Esophagus muscularis mucosa (tissue), 4 donors: ENCODE data around the gene RNF19B. TPM values are rescaled to one million over a fixed set of nuclear protein-coding genes. Genes with fewer than 3 reads are reported as not detected.

Experiments used
- DNase-seq: peaks from one replicate; pipeline ENCODE4 v3.0.0-alpha.2; 2017; ENCODE audit errors: extremely low spot score
- H3K27ac ChIP-seq, 4 donors: fragments of 200-600 bp; sonication (generic); replicated peaks in 1 of 4; 1 replicate in 3 of 4; 2 replicates in 1 of 4; pipeline ENCODE4 v1.5.1; 2016 to 2019; ENCODE audit warnings: mild to moderate bottlenecking in 1 of 4
- H3K27me3 ChIP-seq, 4 donors: fragments of 200-600 bp; sonication (generic); one replicate each; pipeline versions ENCODE4 v1.5.1 to v1.6.0; 2016 to 2019
- H3K36me3 ChIP-seq, 4 donors: fragments of 200-600 bp; sonication (generic); one replicate each; pipeline ENCODE4 v1.5.1; 2016 to 2019
- H3K4me1 ChIP-seq, 4 donors: fragments of 200-600 bp; sonication (generic); one replicate each; pipeline ENCODE4 v1.5.1; 2016 to 2019
- H3K4me3 ChIP-seq, 4 donors: fragments of 200-600 bp; sonication (generic); 1 replicate in 2 of 4; 2 replicates in 2 of 4; pipeline ENCODE4 v1.5.1; 2016 to 2019; ENCODE audit warnings: mild to moderate bottlenecking in 4 of 4, moderate library complexity in 1 of 4
- H3K9me3 ChIP-seq, 4 donors: fragments of 200-600 bp; sonication (generic); 1 replicate in 3 of 4; 2 replicates in 1 of 4; pipeline ENCODE4 v1.5.1; 2016 to 2019
- EP300 ChIP-seq: sonication (generic); formaldehyde crosslinking; IDR thresholded peaks from one replicate; pipeline ENCODE4 v1.6.1; 2017; ENCODE audit warnings: antibody characterized with exemption
- POLR2A ChIP-seq: fragments of 450-650 bp; IDR thresholded peaks from one replicate; pipeline ENCODE4 v1.6.1; 2017; ENCODE audit warnings: antibody characterized with exemption, moderate library complexity, mild to moderate bottlenecking, low read depth
- POLR2AphosphoS5 ChIP-seq, 2 donors: sonication (generic); formaldehyde crosslinking; IDR thresholded peaks; one replicate each; pipeline ENCODE4 v1.6.1; 2017; ENCODE audit warnings: antibody characterized with exemption in 2 of 2
- WGBS: methylation state at CpG from one replicate; pipeline ENCODE4 v1.1.5; 2018; 5-methylcytosine and 5-hydroxymethylcytosine counted together
- intact Hi-C: fragments of 100-400 bp; cut with DNase I; formaldehyde crosslinking; loops from one replicate; pipeline ENCODE4 v1.15.1; 2023
- total RNA-seq, 4 donors: library from RNA; depleted of rRNA; stranded (reverse); fragments of >200 nt; gene quantifications; one replicate each; pipeline versions ENCODE4 v1.1.0 to v1.2.1, GENCODE V29; 2016
- TF ChIP-seq, protein P1 (sequence below), 3 experiments: fragments of 200-600 bp in 2 of 3; fragments of 450-650 bp in 1 of 3; sonication (generic) in 2 of 3; IDR thresholded peaks; one replicate each; pipeline ENCODE4 v1.5.1; 2017 to 2019; ENCODE audit warnings: antibody characterized with exemption in 3 of 3, mild to moderate bottlenecking in 2 of 3, moderate library complexity in 1 of 3

RNF19B gene
- total RNA-seq, 4 donors from 2014 or later, result 16.2 to 32.3 (median 22.7) TPM

DNA sequence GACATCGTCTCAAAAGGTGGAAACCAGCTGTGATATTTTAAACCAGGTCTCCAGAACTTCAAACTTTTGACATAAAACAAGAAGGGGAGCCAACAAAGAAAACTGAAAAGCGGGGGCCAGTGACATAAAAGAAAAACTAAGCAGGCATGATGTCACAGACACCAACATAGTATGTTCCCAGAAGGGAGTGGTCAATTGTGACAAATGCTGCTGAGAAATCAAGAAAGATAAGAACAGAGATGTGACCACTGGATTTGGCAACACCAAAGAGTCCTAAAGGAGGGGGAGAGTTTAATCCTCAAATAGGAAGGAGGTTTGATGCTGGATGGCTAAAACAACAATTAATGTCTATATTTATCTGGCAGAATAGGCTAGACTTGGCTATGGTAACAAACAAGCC is 2.3 kb upstream of the RNF19B start:
- intact Hi-C loops, result loop anchor here (5.0 kb wide), 1 partner anchor 40 kb away; no protein-coding TSS in a partner anchor
- DNase-seq, result no peak
- WGBS, result 90% methylated on average over 2 of the region's 2 CpGs
- Histone ChIP-seq H3K9me3 (no peaks in the 10 kb centered on the region), H3K27ac (no peak overlapping the region), H3K4me1 (peaks cover 8 to 40% (median 31%) of the 10 kb centered on the region in 4 donors), H3K36me3 (no peaks in the 10 kb centered on the region), H3K4me3 (no peak overlapping the region), H3K27me3 (no peaks in the 10 kb centered on the region)
- TF ChIP-seq EP300, result no peak
- TF ChIP-seq, protein P1, sequence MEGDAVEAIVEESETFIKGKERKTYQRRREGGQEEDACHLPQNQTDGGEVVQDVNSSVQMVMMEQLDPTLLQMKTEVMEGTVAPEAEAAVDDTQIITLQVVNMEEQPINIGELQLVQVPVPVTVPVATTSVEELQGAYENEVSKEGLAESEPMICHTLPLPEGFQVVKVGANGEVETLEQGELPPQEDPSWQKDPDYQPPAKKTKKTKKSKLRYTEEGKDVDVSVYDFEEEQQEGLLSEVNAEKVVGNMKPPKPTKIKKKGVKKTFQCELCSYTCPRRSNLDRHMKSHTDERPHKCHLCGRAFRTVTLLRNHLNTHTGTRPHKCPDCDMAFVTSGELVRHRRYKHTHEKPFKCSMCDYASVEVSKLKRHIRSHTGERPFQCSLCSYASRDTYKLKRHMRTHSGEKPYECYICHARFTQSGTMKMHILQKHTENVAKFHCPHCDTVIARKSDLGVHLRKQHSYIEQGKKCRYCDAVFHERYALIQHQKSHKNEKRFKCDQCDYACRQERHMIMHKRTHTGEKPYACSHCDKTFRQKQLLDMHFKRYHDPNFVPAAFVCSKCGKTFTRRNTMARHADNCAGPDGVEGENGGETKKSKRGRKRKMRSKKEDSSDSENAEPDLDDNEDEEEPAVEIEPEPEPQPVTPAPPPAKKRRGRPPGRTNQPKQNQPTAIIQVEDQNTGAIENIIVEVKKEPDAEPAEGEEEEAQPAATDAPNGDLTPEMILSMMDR (IDR thresholded peaks at IDR 0.05), result no peak

DNA sequence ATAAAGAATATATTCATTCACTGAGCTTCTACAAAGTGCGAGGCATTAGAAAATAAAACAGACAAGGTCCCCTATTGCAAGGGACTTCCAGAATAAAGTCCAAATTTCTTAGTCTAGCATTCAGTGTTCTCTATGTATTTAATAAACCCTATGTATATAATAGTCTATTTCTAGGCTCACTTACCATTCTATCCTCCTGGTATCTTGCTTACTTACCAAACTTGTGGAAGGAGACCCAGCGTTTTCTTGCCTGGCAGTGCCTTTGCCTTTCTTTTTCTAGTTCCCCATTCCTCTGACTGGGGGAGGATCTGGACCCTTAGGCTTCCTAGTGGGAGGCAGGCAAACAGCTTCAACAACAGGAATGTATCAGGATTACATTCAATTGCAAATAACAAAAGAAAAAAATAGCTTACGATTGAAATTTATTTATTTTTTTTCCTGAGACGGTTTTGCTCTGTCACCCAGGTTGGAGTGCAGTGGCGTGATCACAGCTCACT is 690 bp upstream of the RNF19B start:
- intact Hi-C loops, result loop anchor here (5.0 kb wide), 1 partner anchor 42 kb away; no protein-coding TSS in a partner anchor
- H3K4me3 ChIP-seq, result peak overlapping the region; percentile 68 to 93 (median 87)
- no peak for DNase-seq
- H3K36me3 ChIP-seq, result no peaks in the 10 kb centered on the region
- H3K27me3 ChIP-seq, result no peaks in the 10 kb centered on the region
- WGBS, result 70% methylated on average over 5 of the region's 5 CpGs
- peak overlapping the region; percentile 93 to 96 (median 94) for H3K27ac ChIP-seq
- TF ChIP-seq POLR2A (no peak), EP300 (no peak), POLR2AphosphoS5 (IDR thresholded peaks at IDR 0.05) (no peak)
- TF ChIP-seq, protein P1 (IDR thresholded peaks at IDR 0.05), result no peak
- no peaks in the 10 kb centered on the region for H3K9me3 ChIP-seq
- peaks cover 20 to 56% (median 47%) of the 10 kb centered on the region in 4 donors for H3K4me1 ChIP-seq

DNA sequence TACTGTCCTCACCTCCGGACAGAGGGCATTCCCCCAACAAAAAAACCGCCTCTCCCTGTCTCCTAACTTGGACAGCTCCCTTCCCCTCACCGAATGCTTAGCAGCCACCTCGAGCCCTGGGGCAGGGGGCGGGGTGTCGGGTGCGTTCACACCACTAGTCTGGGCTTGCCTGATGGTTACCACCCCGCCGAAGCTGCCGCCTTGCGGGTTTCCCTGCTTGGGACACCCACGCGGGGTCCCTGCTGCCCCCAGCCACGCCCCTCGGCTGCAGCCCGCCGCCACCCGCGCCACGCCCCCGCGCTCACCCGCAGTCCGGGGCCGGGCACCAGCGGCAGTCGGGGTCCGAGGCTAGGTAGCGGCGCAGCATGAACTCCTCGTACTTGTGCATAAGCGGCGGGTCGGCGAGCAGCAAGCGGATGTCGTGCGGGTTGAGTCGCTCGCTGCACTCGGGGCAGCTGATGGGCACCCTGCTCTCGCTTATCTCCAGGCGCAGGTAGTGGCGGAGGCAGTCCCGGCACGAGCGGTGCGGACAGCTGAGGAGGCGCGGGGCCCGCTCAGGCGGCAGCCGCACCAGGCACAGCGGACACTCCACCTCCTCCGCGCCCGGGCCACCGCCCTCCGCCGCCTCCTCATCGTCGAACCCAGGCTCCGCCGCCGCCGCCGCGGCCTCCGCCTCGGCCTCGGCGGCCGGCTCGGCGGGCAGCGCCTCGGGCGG is 706 bp downstream of the RNF19B start:
- 0% methylated on average over 25 of the region's 78 CpGs for WGBS
- peaks cover 0 to under 1% (median 0%) of the 10 kb centered on the region in 4 donors for H3K36me3 ChIP-seq
- no peaks in the 10 kb centered on the region for H3K27me3 ChIP-seq
- intact Hi-C loops, result no loop called here
- peak overlapping the region; percentile 93 to 96 (median 94) for H3K27ac ChIP-seq
- peaks cover 20 to 61% (median 49%) of the 10 kb centered on the region in 4 donors for H3K4me1 ChIP-seq
- no peaks in the 10 kb centered on the region for H3K9me3 ChIP-seq
- DNase-seq, result no peak
- no peak for TF ChIP-seq POLR2A
- TF ChIP-seq POLR2AphosphoS5 (IDR thresholded peaks at IDR 0.05), result peak; percentile 13 to 22
- H3K4me3 ChIP-seq, result peak overlapping the region; percentile 68 to 93 (median 87)

DNA sequence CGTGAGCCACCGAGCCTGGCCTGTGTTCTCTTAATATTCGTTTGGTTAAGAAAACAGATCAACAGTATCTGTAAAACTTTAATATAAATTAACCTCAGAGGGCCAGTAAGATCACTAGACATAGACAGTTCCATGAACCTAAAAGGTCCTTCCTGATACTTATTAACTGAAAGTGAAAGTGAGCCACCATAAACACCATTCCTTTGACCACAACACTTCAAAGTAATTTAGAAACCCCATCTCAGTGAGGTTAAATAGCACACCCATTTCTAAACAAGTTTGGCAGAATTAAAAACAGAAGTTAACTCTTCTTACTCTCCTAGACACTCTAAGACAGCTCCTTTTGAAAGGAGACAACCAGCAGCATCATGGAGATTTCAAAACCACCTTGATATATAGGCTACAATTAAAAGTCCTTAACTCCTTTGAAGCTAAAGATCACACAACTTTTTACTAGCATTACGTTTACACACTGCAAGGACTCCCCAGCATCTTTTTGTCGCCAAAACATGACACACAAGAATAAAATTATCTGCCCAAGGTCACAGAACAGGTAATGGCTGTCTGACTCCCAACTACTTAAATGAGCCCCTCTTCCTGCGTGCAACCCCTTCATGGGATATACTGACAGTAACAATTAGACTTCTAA is 2.2 kb downstream of the RNF19B start:
- Histone ChIP-seq H3K4me3 (peak overlapping the region; percentile 68 to 93 (median 87)), H3K27ac (peak overlapping the region in 3 of 4 donors; percentile 8 to 42 (median 39)), H3K36me3 (peaks cover 0 to 3% (median 0%) of the 10 kb centered on the region in 4 donors), H3K27me3 (no peaks in the 10 kb centered on the region), H3K4me1 (peaks cover 20 to 46% (median 37%) of the 10 kb centered on the region in 4 donors), H3K9me3 (no peaks in the 10 kb centered on the region)
- intact Hi-C loops, result no loop called here
- no peak for DNase-seq
- TF ChIP-seq POLR2A (no peak), EP300 (no peak), POLR2AphosphoS5 (IDR thresholded peaks at IDR 0.05) (no peak)
- TF ChIP-seq, protein P1 (IDR thresholded peaks at IDR 0.05), result no peak
- 59% methylated on average over 6 of the region's 6 CpGs for WGBS

DNA sequence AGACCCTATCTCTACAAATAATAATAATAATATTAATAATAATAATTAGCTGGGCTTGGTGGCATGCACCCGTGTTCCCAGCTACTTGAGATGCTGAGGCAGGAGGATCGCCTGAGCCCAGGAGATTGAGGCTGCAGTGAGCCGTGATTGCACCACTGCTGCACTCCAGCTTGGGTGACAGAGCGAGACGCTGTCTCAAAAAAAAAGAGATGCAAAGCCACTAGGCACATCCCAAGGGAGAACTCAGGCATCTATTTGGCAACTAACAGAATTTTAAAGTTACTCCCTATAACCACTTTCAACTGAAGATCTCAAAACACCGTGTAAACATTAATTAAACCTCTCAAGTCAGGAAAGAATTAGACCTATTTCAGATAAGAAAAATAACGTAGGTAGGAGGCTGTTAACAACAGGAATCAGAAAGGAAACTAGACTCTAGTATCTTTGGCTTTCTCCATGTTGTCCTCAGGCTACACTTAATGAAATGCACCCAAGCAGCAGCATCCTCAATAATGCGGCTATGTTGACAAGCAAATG is 3.7 kb downstream of the RNF19B start:
- Histone ChIP-seq H3K4me1 (peaks cover 20 to 46% (median 37%) of the 10 kb centered on the region in 4 donors), H3K27me3 (no peaks in the 10 kb centered on the region), H3K27ac (no peak overlapping the region), H3K9me3 (no peaks in the 10 kb centered on the region), H3K4me3 (no peak overlapping the region), H3K36me3 (peaks cover 0 to 3% (median 0%) of the 10 kb centered on the region in 4 donors)
- intact Hi-C loops, result no loop called here
- 83% methylated on average over 8 of the region's 8 CpGs for WGBS
- DNase-seq, result no peak
- TF ChIP-seq, protein P1 (IDR thresholded peaks at IDR 0.05), result no peak
- TF ChIP-seq POLR2AphosphoS5 (IDR thresholded peaks at IDR 0.05) (no peak), EP300 (no peak), POLR2A (no peak)
